Stimulated activated memory B cell treated with anti-CD40 and anti-IgM and Interleukin-4, amounts not matched to agents 10 μg/mL and 1 μg/mL and 100 μg/mL, for 72 hours (primary cell): ENCODE measurements around the gene CCDC80.

Experiments used
- ATAC-seq: fragments of 150-1000 bp; cut with Tn5 transposase; 2 replicates; pipeline ENCODE4 v1.10.0; 2021
- H3K27ac Mint-ChIP-seq: one replicate; pipeline ENCODE4 v1.8.0; 2022; ENCODE audit warnings: mild to moderate bottlenecking, mixed read lengths
- H3K27me3 Mint-ChIP-seq: one replicate; pipeline ENCODE4 v1.8.0; 2022; ENCODE audit warnings: mixed read lengths
- H3K36me3 Mint-ChIP-seq: one replicate; pipeline ENCODE4 v1.8.0; 2022; ENCODE audit warnings: mixed read lengths
- H3K4me1 Mint-ChIP-seq: one replicate; pipeline ENCODE4 v1.8.0; 2022; ENCODE audit warnings: mixed read lengths
- H3K4me3 Mint-ChIP-seq: one replicate; pipeline ENCODE4 v1.8.0; 2022; ENCODE audit warnings: mild to moderate bottlenecking, moderate library complexity, mixed read lengths
- H3K9me3 Mint-ChIP-seq: one replicate; pipeline ENCODE4 v1.8.0; 2022; ENCODE audit warnings: mixed read lengths

The CCDC80 gene, protein sequence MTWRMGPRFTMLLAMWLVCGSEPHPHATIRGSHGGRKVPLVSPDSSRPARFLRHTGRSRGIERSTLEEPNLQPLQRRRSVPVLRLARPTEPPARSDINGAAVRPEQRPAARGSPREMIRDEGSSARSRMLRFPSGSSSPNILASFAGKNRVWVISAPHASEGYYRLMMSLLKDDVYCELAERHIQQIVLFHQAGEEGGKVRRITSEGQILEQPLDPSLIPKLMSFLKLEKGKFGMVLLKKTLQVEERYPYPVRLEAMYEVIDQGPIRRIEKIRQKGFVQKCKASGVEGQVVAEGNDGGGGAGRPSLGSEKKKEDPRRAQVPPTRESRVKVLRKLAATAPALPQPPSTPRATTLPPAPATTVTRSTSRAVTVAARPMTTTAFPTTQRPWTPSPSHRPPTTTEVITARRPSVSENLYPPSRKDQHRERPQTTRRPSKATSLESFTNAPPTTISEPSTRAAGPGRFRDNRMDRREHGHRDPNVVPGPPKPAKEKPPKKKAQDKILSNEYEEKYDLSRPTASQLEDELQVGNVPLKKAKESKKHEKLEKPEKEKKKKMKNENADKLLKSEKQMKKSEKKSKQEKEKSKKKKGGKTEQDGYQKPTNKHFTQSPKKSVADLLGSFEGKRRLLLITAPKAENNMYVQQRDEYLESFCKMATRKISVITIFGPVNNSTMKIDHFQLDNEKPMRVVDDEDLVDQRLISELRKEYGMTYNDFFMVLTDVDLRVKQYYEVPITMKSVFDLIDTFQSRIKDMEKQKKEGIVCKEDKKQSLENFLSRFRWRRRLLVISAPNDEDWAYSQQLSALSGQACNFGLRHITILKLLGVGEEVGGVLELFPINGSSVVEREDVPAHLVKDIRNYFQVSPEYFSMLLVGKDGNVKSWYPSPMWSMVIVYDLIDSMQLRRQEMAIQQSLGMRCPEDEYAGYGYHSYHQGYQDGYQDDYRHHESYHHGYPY

DNA sequence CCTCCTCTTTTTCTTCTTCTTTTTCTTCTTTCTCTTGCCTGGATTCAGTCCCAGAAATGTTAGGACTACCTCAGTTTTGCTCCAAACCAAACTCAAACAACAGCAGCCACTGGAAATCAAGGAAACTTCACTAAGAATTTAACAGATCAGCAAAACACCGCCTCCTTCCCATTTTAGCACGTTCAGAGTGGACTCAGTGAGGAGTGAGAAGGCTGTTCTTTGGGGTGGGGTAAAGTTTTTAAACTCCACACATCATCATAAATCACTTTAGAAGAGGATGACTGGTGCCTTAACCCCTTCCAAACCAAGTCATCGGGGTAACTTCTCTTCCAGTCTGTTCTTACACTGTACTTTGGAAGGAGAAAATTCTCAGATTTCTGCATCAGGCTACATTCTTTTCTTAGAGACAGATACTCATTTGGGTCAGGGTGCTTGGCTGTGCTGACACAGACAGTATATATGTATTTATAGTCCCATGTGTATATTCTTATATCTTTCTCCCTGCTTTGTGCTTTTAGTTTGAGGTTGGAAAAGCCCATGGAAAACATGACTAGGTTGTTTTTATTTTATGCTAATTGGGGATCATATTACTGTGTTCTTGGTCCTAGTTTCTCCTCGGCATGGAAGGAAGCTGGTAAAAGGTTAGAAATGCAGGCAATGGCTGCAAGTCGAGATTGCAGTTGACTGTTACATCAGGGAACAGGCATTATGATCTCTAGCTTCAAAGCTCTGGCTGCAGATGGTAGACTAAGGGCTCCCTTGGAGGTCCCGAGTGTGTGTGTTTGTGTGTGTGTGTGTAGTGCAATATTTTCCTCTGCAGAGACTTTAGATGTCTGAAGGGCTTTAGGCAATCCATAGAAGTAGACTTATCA, at the start of gene CCDC80:
CCDC80 (minus strand) TSS at position 214 of the 872 bp plus-strand sequence. CDS start 1,238 bp downstream, outside the sequence.
- Mint-ChIP-seq H3K27me3 (peaks cover under 1% of the 10 kb centered on the region), H3K9me3 (no peaks in the 10 kb centered on the region), H3K4me1 (peaks cover 13% of the 10 kb centered on the region), H3K4me3 (no peak within 1 kb of the TSS), H3K27ac (no peak within 1 kb of the TSS), H3K36me3 (no peaks in the 10 kb centered on the region)
- ATAC-seq = no peak

DNA sequence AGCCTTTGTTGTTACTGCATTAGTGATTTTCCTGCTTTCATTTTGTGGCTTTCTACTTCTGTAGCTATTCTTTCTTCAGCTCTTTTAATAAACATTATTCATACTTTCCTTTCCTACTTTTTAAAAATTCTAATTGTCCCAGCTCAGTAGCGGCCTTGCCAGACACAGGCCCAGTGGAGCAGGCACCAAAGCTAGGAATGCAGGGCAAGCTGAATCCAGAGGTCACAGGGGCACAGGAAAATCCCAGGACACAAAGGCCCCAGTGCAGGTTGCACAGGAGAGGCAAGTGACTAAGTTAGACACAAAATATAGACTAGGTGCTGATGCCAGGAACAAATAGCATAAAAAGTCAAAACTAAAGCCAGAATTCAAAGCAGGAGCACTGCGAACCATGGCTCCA, 49.0 kb upstream of the CCDC80 start:
- Mint-ChIP-seq H3K27ac (no peak overlapping the region), H3K36me3 (no peaks in the 10 kb centered on the region), H3K4me1 (peaks cover 17% of the 10 kb centered on the region), H3K9me3 (no peaks in the 10 kb centered on the region), H3K4me3 (no peak overlapping the region), H3K27me3 (no peaks in the 10 kb centered on the region)
- ATAC-seq = no peak

DNA sequence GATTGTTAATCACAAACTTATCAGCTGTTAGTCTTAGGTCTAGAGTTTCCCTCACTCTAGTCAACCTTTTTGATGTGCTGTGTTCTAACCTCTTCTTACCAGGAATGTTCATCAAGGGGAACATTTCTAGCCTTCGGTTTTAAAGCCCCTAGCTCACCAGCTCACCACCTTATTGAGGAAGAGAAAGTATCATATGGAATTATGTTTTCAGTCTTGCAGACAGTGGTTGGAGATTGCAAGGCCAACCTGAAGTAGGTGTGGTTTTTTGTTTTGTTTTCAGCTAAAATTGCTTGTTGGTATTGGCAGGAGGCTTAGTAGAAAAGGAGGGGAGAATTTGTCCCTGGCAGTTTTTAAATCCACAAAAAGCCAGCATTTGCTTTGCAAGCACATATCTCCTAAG, 48.4 kb upstream of the CCDC80 start:
- Mint-ChIP-seq H3K36me3 (no peaks in the 10 kb centered on the region), H3K4me1 (peaks cover 17% of the 10 kb centered on the region), H3K27ac (no peak overlapping the region), H3K27me3 (no peaks in the 10 kb centered on the region), H3K9me3 (no peaks in the 10 kb centered on the region), H3K4me3 (no peak overlapping the region)
- peak; percentile 69 for ATAC-seq

DNA sequence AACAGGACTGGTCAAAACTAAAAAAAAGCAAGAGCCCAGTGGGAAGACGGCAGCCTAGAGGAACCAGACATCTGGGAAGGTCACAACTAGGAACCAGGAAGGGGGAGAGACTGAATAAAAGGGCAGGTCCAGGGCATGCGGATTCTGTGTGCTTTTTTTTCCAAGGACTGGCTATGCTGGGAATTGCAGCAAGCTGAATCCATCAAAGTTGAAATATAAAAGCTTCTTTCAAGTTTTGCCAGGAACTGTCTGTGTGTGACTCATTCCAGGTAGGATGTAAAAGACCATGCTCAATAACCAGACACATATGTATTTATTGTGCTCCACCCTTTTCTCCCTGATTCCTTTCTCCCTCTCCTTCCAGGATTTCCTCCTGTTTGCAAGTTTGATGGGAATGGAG, 47.9 kb upstream of the CCDC80 start:
- no peak overlapping the region for H3K4me3 Mint-ChIP-seq
- no peaks in the 10 kb centered on the region for H3K9me3 Mint-ChIP-seq
- ATAC-seq = no peak
- no peaks in the 10 kb centered on the region for H3K36me3 Mint-ChIP-seq
- H3K27ac Mint-ChIP-seq = no peak overlapping the region
- peaks cover 17% of the 10 kb centered on the region for H3K4me1 Mint-ChIP-seq
- no peaks in the 10 kb centered on the region for H3K27me3 Mint-ChIP-seq

DNA sequence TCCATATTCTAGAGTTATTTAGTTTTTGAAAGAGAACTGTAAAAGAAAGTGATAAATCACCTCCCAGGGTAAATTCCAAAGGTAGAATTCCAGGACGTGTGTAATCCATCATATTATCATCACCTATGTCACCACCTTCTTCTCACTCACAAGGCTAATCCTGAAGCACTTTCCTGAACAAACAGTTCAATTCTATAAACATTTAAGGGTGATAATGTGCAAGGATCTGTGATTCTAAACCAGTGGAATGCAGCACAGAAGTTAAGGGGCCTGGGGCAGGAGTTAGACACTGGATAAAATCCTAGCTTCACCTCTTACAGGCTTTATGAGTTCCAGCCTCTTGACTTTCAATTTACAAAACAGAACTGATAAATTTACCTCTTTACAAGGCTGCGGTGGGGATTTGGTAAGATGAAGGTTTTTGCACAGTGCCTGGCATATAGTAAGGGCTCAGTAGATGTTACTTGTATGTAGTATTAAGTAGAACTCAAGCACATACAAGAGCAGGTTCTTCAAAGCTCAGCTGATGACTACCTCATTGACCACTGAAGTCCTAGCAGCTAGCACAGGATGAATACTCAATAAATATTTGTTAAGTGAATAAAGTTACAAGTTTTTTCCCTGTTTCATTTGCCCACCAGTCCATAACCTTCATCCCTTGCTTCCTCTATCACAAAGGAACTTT, 47.3 kb upstream of the CCDC80 start:
- Mint-ChIP-seq H3K4me3 (no peak overlapping the region), H3K27ac (no peak overlapping the region), H3K9me3 (no peaks in the 10 kb centered on the region), H3K27me3 (no peaks in the 10 kb centered on the region), H3K36me3 (no peaks in the 10 kb centered on the region), H3K4me1 (peaks cover 12% of the 10 kb centered on the region)
- no peak for ATAC-seq

DNA sequence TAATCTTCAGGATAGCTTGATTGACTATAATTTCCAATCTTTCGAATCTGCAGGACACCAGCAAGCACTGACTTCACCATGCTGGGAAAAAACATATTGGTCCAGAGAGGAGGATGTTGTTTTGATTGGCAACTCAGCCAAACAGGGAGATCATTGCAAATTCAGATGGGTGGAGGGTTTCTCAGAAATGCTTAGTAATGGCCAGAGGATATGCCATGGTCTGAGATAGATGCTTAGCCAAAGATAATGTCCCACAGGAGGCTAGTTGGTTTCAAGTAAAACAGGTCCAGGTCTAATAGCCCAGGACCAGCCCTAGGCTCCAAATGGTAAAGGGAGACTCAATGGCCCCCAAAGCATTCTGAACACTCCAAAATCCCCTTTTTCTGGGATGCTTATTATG, 46.7 kb upstream of the CCDC80 start:
- Mint-ChIP-seq H3K36me3 (no peaks in the 10 kb centered on the region), H3K27me3 (no peaks in the 10 kb centered on the region), H3K4me1 (peaks cover 11% of the 10 kb centered on the region), H3K9me3 (no peaks in the 10 kb centered on the region), H3K4me3 (no peak overlapping the region), H3K27ac (no peak overlapping the region)
- no peak for ATAC-seq

DNA sequence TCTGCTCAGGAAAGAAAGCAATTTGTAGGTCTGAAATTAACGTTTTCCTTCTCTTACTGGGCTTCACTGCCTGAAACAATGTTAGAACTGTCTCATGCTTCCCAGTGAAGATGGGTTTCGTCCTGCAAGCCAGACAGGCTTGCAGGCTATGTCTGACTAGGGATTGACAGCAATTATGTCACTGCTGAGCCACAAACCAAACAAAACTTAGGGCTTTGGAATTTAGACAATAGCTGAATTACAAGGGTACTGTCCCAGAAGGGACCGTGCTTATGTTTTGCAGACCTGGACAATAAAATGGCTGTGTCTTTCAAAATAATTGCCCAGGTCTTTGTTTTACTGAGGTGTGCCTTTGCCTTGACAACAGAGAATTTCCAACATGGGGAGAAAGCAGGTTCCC, 46.3 kb upstream of the CCDC80 start:
- no peaks in the 10 kb centered on the region for H3K9me3 Mint-ChIP-seq
- peaks cover 12% of the 10 kb centered on the region for H3K4me1 Mint-ChIP-seq
- no peaks in the 10 kb centered on the region for H3K36me3 Mint-ChIP-seq
- no peaks in the 10 kb centered on the region for H3K27me3 Mint-ChIP-seq
- no peak for ATAC-seq
- no peak overlapping the region for H3K27ac Mint-ChIP-seq
- H3K4me3 Mint-ChIP-seq = no peak overlapping the region

DNA sequence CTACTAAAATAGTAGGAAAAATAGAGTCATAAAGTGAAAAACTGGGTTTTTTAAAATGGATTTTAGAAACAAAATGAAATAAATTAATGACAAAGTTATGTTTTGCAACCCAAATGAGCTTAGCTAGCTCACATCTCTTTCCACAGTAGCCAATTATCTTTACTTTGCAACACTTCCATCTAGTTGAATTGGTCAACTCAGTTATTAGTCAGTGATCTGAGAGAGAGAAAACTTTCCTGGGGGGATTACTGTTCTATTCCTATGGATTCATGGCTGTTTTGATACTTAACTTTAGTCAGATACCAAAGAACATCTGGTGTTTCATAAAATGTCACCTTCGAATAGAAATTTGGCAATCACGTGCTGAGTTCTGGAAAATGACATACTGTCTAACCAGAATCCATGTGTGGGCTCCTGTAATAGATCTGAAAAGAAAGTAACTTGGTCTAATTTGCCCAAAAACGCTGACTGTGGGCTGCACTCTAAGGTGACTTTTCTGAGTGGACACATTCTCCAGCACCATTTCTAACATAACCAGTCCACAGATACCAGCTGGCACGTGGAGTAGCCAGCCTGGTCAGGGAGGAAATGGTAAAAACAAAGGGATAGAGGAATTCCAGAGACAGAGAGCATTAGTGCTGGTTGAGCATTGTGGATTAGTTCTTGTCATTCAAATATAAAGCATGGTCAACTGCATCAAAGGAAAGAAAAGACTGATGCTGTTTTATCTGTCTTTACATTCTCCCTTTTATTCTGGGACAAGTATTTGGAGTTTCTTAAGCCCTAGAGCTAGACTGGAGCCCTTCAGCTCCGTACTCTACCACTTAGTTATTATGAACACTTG, 45.2 kb upstream of the CCDC80 start:
- H3K9me3 Mint-ChIP-seq = no peaks in the 10 kb centered on the region
- H3K36me3 Mint-ChIP-seq = no peaks in the 10 kb centered on the region
- H3K27ac Mint-ChIP-seq = no peak overlapping the region
- H3K27me3 Mint-ChIP-seq = no peaks in the 10 kb centered on the region
- no peak for ATAC-seq
- no peak overlapping the region for H3K4me3 Mint-ChIP-seq
- peaks cover 17% of the 10 kb centered on the region for H3K4me1 Mint-ChIP-seq

DNA sequence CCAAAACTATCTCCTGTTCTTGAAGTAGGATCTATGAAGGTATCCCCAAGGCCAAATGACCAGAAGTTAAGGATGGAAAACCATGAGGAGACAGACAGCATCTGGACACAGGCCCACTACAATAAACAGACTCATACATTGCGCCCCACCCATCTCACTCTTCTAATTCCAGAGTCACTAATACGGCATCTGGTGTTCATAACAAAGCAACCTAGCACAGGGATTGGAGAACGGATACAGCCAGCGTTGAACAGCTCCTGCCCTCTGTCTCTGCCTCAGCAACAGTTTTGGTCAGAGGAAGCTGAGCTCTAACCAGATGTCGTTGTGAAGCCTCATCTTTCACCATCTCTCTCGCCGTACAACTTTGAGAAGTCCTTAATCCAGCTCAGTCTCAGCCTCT, 44.5 kb upstream of the CCDC80 start:
- no peak for ATAC-seq
- Mint-ChIP-seq H3K27me3 (no peaks in the 10 kb centered on the region), H3K36me3 (no peaks in the 10 kb centered on the region), H3K27ac (no peak overlapping the region), H3K4me3 (no peak overlapping the region), H3K9me3 (no peaks in the 10 kb centered on the region), H3K4me1 (peaks cover 17% of the 10 kb centered on the region)

DNA sequence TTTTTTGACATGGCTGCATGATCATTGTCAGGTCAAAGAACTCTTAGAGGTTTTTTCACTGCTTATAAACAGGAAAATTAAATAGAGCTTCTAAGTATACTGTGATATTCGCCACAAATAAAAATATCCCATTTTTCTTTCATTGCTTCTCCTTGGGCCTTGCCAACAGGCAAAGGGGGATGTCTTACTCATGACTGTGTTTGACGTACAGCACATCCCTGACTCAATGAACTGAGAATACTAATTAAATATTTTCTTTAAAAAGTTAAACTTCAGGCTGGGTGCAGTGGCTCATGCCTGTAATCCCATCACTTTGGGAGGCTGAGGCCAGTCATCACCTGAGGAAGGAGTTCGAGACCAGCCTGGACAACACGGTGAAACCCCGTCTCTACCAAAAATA, 41.4 kb upstream of the CCDC80 start:
- peaks cover 13% of the 10 kb centered on the region for H3K4me1 Mint-ChIP-seq
- no peak overlapping the region for H3K27ac Mint-ChIP-seq
- ATAC-seq = no peak
- no peaks in the 10 kb centered on the region for H3K27me3 Mint-ChIP-seq
- no peaks in the 10 kb centered on the region for H3K36me3 Mint-ChIP-seq
- no peak overlapping the region for H3K4me3 Mint-ChIP-seq
- H3K9me3 Mint-ChIP-seq = no peaks in the 10 kb centered on the region

DNA sequence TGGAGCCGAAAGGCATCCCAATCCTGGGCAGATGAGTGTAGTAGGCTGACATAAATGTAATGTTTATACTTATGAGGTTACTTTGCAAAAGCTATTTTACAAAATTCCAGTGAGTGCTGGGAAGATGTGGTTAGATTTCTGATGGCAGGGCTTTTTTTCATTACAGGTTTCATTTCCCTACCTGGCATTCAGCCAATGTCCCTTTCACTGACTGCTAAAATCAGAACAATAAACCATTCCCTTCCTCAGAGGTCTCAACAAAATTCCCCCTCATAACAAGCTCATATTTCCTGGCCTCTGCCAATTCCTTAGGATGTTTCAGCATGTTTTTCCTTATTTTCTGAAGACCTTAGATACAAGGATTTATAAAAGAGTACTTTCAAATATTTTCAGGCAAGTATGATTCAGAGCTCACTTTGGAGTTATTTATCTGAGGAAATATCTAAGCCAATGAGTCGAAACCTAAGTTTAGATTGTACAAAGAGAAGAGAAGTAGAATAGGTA, 40.9 kb upstream of the CCDC80 start:
- Mint-ChIP-seq H3K27me3 (no peaks in the 10 kb centered on the region), H3K27ac (no peak overlapping the region), H3K4me3 (no peak overlapping the region), H3K9me3 (no peaks in the 10 kb centered on the region), H3K36me3 (no peaks in the 10 kb centered on the region), H3K4me1 (peaks cover 17% of the 10 kb centered on the region)
- no peak for ATAC-seq

DNA sequence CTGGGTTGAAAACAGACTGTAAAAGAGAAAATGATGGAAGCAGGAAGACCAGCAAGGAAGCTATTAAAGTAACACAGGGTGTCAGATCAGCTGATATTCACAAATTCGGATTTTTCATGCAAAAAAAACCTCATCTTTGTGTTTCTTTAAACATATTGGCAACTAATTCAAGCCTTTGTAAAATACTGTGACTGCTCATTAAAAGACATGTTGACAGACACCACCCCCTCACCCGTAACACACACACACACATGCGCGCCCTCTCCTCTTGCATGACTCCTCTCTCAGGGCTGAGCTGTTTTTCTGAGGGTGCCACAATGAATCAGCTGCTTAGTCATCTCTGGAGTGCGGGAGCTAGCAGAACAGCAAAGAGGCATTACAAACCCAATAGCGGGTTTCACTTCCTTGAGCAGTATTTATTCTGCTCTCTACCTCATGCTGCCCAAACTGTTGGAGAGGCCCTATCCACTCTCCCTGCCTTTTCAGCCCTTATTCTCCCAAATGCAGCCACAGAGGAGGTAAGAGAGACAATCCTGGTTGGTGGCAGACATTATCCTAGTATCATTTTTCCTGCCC, 35.8 kb upstream of the CCDC80 start:
- Mint-ChIP-seq H3K27ac (peak overlapping the region; percentile 53), H3K36me3 (no peaks in the 10 kb centered on the region), H3K27me3 (no peaks in the 10 kb centered on the region), H3K4me3 (peak overlapping the region; percentile 62), H3K9me3 (no peaks in the 10 kb centered on the region), H3K4me1 (peaks cover 34% of the 10 kb centered on the region)
- ATAC-seq = peak; percentile 100

DNA sequence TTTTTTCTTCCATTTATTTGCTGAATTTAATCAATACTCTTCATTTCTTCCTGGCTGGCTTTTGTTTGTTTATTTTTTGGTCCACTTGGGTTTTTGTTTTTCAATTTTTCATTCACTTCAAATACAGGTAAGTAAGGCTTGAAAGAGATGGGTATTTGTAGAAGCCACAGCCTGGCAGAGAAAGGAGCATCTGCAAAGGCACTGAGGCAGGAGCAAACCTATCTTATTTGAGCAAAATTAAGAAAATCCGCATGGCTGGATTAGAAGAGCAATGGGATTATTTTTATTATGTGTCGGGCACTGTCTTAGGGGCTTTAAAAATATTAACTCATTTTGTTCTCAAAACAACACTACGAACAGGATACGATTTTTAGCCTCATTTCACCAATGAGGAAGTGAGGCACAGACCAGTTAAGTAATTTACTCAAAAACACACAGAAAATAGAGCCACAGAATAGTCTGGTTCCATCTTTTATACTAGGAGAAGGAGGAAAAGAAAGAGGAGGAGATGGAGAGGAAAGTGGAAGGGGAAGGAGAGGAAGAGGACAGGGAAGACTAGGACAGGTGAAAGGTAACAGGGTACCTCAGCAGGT, 35.1 kb upstream of the CCDC80 start:
- no peak for ATAC-seq
- Mint-ChIP-seq H3K4me3 (peak overlapping the region; percentile 62), H3K4me1 (peaks cover 33% of the 10 kb centered on the region), H3K27me3 (no peaks in the 10 kb centered on the region), H3K9me3 (no peaks in the 10 kb centered on the region), H3K27ac (peak overlapping the region; percentile 53), H3K36me3 (no peaks in the 10 kb centered on the region)
